Measurements from ENCODE around the gene TIMM44.

GRCh38 chr19:7920519-7921301, 22.8 kb downstream of the TIMM44 start:
- TF ChIP-seq CTCF (IDR thresholded peaks at IDR 0.05) (no peak), POLR2A (IDR thresholded peaks at IDR 0.05) (peak in 1 of 2 donors; percentile 47)
